Body of pancreas (tissue), 4 donors: ENCODE results near the gene GRAMD4. TPM values are rescaled to one million over a fixed set of nuclear protein-coding genes. Genes with fewer than 3 reads are reported as not detected.
"Not testable (repeated sequence)": the region's sequence is repeated elsewhere in the genome, so short reads cannot be mapped to it uniquely, and the experiment has no call there.

Source experiments
- ATAC-seq: fragments of 150-250 bp; one replicate; pipeline ENCODE4 v1.9.1; 2016
- DNase-seq, 4 donors: peaks; one replicate each; pipeline ENCODE4 v3.0.0-alpha.2; 2019
- H3K27ac ChIP-seq, 4 donors: fragments of 200-600 bp; sonication (generic); 1 replicate in 3 of 4; 2 replicates in 1 of 4; pipeline versions ENCODE4 v1.5.1 to v1.6.1; 2016 to 2019; ENCODE audit warnings: mild to moderate bottlenecking in 1 of 4, mixed read lengths in 1 of 4, moderate library complexity in 1 of 4
- H3K27me3 ChIP-seq, 2 donors: fragments of 200-600 bp; sonication (generic); one replicate each; pipeline ENCODE4 v1.6.0; 2016; ENCODE audit warnings: mild to moderate bottlenecking in 1 of 2
- H3K36me3 ChIP-seq, 2 donors: fragments of 200-600 bp; sonication (generic); replicated peaks in 1 of 2; 2 replicates each; pipeline ENCODE4 v1.5.1; 2016; ENCODE audit warnings: low read depth in 2 of 2; ENCODE audit not compliant: insufficient read depth in 1 of 2
- H3K4me1 ChIP-seq: fragments of 200-600 bp; sonication (generic); one replicate; pipeline ENCODE4 v1.6.0; 2016
- H3K4me3 ChIP-seq, 2 donors: fragments of 200-600 bp; sonication (generic); 1 replicate in 1 of 2; 2 replicates in 1 of 2; pipeline ENCODE4 v1.5.1; 2016 to 2019
- H3K9me3 ChIP-seq, 3 donors: fragments of 200-600 bp; sonication (generic); 1 replicate in 2 of 3; 2 replicates in 1 of 3; pipeline ENCODE4 v1.5.1; 2016
- POLR2A ChIP-seq, 3 donors: fragments of 450-650 bp; IDR thresholded peaks; one replicate each; pipeline ENCODE4 v1.6.1; 2016; ENCODE audit warnings: antibody characterized with exemption in 3 of 3, mild to moderate bottlenecking in 2 of 3
- WGBS, 2 donors: methylation state at CpG; one replicate each; pipeline ENCODE4 v1.1.5; 2017; 5-methylcytosine and 5-hydroxymethylcytosine counted together
- intact Hi-C: fragments of 100-400 bp; cut with DNase I; formaldehyde crosslinking; loops from one replicate; pipeline ENCODE4 v1.15.1; 2023
- total RNA-seq, 2 donors: library from RNA; depleted of rRNA; stranded (reverse); fragments of >200 nt; gene quantifications; one replicate each; pipeline ENCODE4 v1.1.0, GENCODE V29; 2016
- TF ChIP-seq, protein P1 (sequence below), 7 experiments: fragments of 450-650 bp in 4 of 7; fragments of 200-600 bp in 3 of 7; sonication (generic) in 3 of 7; IDR thresholded peaks; one replicate each; pipeline ENCODE4 v1.5.1; 2016 to 2019; ENCODE audit warnings: antibody characterized with exemption in 7 of 7

The GRAMD4 gene
- total RNA-seq, 2 donors from 2014 or later, result 29.3 to 62.3 TPM

DNA sequence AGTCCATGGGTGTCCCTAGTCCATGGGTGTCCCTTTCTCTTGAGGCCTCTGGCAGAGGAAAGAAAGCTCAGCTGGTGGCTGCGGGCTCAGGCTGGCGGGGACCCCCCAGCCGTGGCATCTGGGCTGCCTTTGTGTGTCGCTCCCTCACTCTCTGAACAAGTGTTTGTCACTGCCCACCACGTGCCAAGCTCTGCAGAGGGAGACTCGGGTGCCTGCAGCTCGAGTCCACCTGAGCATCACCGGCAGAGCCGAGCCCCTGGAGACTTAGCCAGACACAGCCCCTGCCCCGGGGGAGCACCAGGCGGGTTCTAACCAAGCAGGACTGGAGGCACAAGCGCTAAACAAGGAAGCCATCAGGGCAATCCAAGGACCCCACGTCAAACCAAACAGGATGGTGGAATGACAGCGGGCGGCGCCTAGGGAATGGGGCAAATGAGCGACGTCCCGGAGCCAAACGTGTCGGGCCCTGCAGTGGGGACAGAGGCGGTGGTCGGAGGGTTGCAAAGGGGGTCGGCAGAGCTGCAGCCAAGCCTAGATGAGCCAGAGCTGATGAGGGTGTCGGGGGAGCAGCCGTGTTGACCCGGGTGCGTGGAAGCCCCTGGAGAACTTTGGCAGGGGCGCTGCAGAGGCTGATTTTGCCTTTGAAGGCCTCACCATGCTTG lies 2.1 kb upstream of the GRAMD4 start:
- intact Hi-C loops, result no loop called here
- DNase-seq (no peak), ATAC-seq (no peak)
- WGBS, 2 donors, result 80 to 85% methylated on average over 13 to 29 of the region's 29 CpGs
- TF ChIP-seq POLR2A (IDR thresholded peaks at IDR 0.05), result no peak
- TF ChIP-seq, protein P1, sequence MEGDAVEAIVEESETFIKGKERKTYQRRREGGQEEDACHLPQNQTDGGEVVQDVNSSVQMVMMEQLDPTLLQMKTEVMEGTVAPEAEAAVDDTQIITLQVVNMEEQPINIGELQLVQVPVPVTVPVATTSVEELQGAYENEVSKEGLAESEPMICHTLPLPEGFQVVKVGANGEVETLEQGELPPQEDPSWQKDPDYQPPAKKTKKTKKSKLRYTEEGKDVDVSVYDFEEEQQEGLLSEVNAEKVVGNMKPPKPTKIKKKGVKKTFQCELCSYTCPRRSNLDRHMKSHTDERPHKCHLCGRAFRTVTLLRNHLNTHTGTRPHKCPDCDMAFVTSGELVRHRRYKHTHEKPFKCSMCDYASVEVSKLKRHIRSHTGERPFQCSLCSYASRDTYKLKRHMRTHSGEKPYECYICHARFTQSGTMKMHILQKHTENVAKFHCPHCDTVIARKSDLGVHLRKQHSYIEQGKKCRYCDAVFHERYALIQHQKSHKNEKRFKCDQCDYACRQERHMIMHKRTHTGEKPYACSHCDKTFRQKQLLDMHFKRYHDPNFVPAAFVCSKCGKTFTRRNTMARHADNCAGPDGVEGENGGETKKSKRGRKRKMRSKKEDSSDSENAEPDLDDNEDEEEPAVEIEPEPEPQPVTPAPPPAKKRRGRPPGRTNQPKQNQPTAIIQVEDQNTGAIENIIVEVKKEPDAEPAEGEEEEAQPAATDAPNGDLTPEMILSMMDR (IDR thresholded peaks at IDR 0.05), result no peak
- Histone ChIP-seq H3K36me3 (no peaks in the 10 kb centered on the region), H3K9me3 (no peaks in the 10 kb centered on the region), H3K27ac (peak overlapping the region in 3 of 4 donors; percentile 19 to 52 (median 48)), H3K4me3 (no peak overlapping the region), H3K27me3 (no peaks in the 10 kb centered on the region), H3K4me1 (peaks cover 28% of the 10 kb centered on the region)

DNA sequence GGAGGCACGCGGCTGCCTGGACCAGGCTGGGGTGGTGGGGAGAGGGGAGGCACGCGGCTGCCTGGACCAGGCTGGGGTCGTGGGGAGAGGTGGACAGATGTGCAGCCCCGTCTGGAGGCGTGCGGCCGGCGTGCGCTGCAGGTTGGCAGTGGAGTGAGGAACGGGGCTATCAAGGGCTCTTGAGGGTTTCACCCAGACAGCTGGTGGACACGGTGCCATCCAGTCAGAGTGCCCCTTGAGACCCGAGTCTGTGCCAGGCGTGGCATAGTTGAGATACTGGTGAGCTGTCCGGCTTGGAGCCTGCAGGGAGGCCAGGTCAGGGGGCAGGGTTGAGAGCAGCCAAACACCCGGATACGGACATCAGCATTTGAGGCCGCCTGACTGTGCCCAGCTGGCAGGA lies 1.5 kb upstream of the GRAMD4 start:
- no peak overlapping the region for H3K4me3 ChIP-seq
- H3K36me3 ChIP-seq, result no peaks in the 10 kb centered on the region
- H3K27ac ChIP-seq, result no peak overlapping the region
- H3K4me1 ChIP-seq, result peaks cover 23% of the 10 kb centered on the region
- intact Hi-C loops, result no loop called here
- H3K9me3 ChIP-seq, result no peaks in the 10 kb centered on the region
- DNase-seq, result no peak
- H3K27me3 ChIP-seq, result no peaks in the 10 kb centered on the region
- ATAC-seq, result no peak
- 87% methylated on average over 16 to 18 of the region's 19 CpGs for WGBS, 2 donors
- TF ChIP-seq, protein P1 (IDR thresholded peaks at IDR 0.05), result no peak
- TF ChIP-seq POLR2A (IDR thresholded peaks at IDR 0.05), result no peak

DNA sequence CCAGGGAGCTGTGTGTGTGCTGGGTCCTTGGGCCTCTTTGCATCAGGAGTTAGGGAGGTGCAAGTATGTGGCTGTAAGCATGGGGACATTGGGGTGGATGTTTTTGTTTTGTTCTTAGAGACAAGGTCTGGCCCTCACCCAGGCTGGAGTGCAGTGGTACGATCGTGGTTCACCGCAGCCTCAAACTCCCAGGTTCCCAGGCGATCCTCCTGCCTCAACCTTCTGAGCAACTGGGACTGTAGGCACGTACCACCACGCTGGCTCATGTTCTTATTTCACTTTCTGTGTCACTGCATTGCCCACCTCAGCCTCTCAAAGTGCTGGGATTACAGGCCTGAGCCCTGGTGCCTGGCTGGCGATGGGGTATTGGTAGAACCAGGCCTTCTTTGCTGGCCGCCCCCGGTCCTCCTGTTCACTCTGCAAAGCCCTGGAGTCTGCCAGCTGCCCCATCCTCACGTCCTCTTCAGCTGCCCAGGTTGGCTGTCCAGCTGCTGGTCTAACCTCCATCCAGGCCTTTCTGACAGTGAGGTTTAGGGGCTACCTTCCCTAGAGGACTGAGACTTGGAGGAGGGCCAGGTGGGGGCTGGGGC lies 851 bp upstream of the GRAMD4 start:
- H3K27me3 ChIP-seq, result no peaks in the 10 kb centered on the region
- TF ChIP-seq, protein P1 (IDR thresholded peaks at IDR 0.05), result no peak
- TF ChIP-seq POLR2A (IDR thresholded peaks at IDR 0.05), result no peak
- H3K9me3 ChIP-seq, result no peaks in the 10 kb centered on the region
- WGBS, 2 donors, result 84 to 93% methylated on average over 6 to 10 of the region's 10 CpGs
- no peak for DNase-seq
- peak overlapping the region in 1 of 4 donors; percentile 25 for H3K27ac ChIP-seq
- intact Hi-C loops, result no loop called here
- peaks cover 22% of the 10 kb centered on the region for H3K4me1 ChIP-seq
- H3K4me3 ChIP-seq, result no peak overlapping the region
- no peak for ATAC-seq
- H3K36me3 ChIP-seq, result no peaks in the 10 kb centered on the region

DNA sequence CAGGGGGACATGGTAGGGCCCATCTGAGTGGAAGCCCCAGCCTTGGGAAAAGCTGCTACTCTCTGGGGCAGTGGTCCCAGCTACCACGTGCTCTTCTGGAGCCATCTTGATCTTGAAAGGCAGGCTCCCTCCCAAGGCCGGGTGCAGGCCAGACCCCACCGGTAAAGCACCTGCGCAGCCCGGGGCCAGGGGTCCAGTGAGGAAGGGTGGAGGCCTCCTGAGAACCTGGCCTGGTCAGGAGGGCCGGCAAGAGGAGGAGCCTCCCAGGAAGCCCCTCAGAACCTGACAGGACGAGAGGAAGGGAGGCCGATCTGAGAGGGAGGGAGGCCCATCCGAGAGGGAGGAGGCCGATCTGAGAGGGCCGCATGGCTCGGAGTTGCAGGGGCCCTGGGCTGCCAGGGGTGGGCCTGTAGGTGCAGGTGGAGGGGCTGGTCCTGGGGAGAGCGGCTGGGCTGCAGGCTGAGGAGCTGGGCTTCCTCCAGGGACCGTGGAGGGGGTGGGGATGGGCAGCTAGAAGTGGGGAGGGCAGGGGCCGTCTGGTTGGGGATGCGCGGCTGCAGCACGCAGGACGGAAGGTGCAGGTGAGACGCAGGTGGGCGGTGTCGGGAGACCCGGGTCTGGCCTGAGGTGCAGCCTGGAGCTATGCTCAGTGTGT lies 529 bp downstream of the GRAMD4 start:
- ATAC-seq, result no peak
- H3K27ac ChIP-seq, result no peak overlapping the region

DNA sequence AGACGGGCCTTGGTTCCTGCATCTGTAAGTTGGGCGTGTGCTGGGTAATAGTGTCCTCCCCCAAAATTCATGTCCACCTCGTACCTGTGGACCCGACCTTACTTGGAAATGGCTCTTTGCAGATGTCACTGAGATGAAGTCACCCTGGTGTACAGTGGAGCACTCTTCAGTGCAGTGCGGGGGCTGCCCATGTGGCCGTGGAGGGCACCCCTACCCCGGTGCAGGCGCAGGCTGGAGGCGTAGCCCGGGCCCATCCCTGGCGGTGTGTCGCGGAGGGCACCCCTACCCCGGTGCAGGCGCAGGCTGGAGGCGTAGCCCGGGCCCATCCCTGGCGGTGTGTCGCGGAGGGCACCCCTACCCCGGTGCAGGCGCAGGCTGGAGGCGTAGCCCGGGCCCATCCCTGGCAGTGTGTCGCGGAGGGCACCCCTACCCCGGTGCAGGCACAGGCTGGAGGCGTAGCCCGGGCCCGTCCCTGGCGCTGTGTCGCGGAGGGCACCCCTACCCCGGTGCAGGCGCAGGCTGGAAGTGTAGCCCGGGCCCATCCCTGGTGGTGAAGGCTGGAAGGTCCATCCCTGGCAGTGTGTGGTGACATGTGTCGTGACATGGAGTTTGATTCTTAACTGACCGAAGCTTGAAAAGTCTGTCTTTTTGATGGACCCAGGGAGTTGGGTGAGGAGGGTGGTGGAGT lies 1.2 kb downstream of the GRAMD4 start:
- H3K4me1 ChIP-seq, result peaks cover 22% of the 10 kb centered on the region
- H3K4me3 ChIP-seq, H3K36me3 ChIP-seq, ATAC-seq, H3K9me3 ChIP-seq, DNase-seq, H3K27ac ChIP-seq, intact Hi-C loops, H3K27me3 ChIP-seq: not testable (repeated sequence)
- WGBS, 2 donors, result 93 to 100% methylated on average over 6 to 20 of the region's 38 CpGs

More for the DNA sequence above, 529 bp downstream of the GRAMD4 start:
- Histone ChIP-seq H3K9me3 (no peaks in the 10 kb centered on the region), H3K4me1 (peaks cover 22% of the 10 kb centered on the region), H3K4me3 (no peak overlapping the region), H3K36me3 (no peaks in the 10 kb centered on the region), H3K27me3 (no peaks in the 10 kb centered on the region)
- TF ChIP-seq, protein P1 (IDR thresholded peaks at IDR 0.05), result no peak
- TF ChIP-seq POLR2A (IDR thresholded peaks at IDR 0.05), result no peak
- WGBS, 2 donors, result 88 to 91% methylated on average over 21 to 23 of the region's 23 CpGs
- DNase-seq, result no peak
- intact Hi-C loops, result no loop called here
